Peyer's patch (tissue), 4 donors: Measurements from ENCODE around the gene SLC25A21. TPM values are rescaled to one million over a fixed set of nuclear protein-coding genes. Genes with fewer than 3 reads are reported as not detected.
"Not testable (repeated sequence)": the region's sequence is repeated elsewhere in the genome, so short reads cannot be mapped to it uniquely, and the experiment has no call there.

Experiments
- DNase-seq, 3 donors: peaks; one replicate each; pipeline ENCODE4 v3.0.0-alpha.2; 2017 to 2019
- H3K27ac ChIP-seq, 4 donors: fragments of 200-600 bp; sonication (generic); one replicate each; pipeline ENCODE4 v1.5.1; 2016 to 2019
- H3K27me3 ChIP-seq, 2 donors: fragments of 200-600 bp; sonication (generic); one replicate each; pipeline ENCODE4 v1.5.1; 2019
- H3K36me3 ChIP-seq, 3 donors: fragments of 200-600 bp; sonication (generic); one replicate each; pipeline ENCODE4 v1.5.1; 2016 to 2019
- H3K4me1 ChIP-seq, 4 donors: fragments of 200-600 bp; sonication (generic); one replicate each; pipeline ENCODE4 v1.5.1; 2016 to 2019
- H3K4me3 ChIP-seq, 4 donors: fragments of 200-600 bp; sonication (generic); 1 replicate in 3 of 4; 2 replicates in 1 of 4; pipeline ENCODE4 v1.5.1; 2016 to 2019; ENCODE audit warnings: mild to moderate bottlenecking in 1 of 4
- H3K9me3 ChIP-seq, 4 donors: fragments of 200-600 bp; sonication (generic); one replicate each; pipeline ENCODE4 v1.5.1; 2016 to 2019; ENCODE audit warnings: mild to moderate bottlenecking in 1 of 4
- POLR2A ChIP-seq, 2 donors: fragments of 450-650 bp; IDR thresholded peaks; one replicate each; pipeline ENCODE4 v1.5.1; 2017; ENCODE audit warnings: antibody characterized with exemption in 2 of 2, mild to moderate bottlenecking in 2 of 2, moderate library complexity in 2 of 2
- total RNA-seq, 4 donors: library from RNA; depleted of rRNA; stranded (reverse); fragments of >200 nt; gene quantifications; one replicate each; pipeline ENCODE4 v1.1.0, GENCODE V29; 2016
- TF ChIP-seq, protein P1 (sequence below), 6 experiments: fragments of 450-650 bp in 4 of 6; fragments of 200-600 bp in 2 of 6; sonication (generic) in 1 of 6; IDR thresholded peaks; one replicate each; pipeline ENCODE4 v1.5.1; 2017 to 2019; ENCODE audit warnings: antibody characterized with exemption in 6 of 6, mild to moderate bottlenecking in 3 of 6, moderate library complexity in 1 of 6

SLC25A21 gene
- total RNA-seq, 4 donors from 2014 or later: 0.70 to 1.6 TPM; not detected in 2

DNA sequence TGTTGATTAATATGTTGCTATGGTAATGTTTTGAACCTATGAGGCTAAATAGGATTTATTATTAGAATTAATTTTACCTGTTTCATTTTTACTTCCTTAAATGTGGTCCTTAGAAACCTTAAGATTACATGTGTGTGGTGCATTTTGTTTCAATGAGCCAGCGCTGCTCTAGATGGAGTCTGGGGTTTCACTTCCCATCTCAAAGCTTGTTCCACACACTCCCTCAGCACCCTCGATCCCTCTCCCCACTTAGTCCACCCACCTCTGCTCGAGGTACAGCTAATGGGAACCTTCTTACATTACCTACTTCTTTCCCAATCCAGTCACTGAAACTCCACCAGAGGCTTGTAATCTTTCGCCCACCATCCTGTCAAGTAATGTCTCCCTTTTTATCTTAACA is 305.5 kb downstream of the SLC25A21 start:
- DNase-seq: no peak
- no peaks in the 10 kb centered on the region for H3K36me3 ChIP-seq
- H3K4me3 ChIP-seq: no peak overlapping the region
- no peak overlapping the region for H3K27ac ChIP-seq
- H3K9me3 ChIP-seq: no peaks in the 10 kb centered on the region
- H3K27me3 ChIP-seq: no peaks in the 10 kb centered on the region
- TF ChIP-seq, protein P1, sequence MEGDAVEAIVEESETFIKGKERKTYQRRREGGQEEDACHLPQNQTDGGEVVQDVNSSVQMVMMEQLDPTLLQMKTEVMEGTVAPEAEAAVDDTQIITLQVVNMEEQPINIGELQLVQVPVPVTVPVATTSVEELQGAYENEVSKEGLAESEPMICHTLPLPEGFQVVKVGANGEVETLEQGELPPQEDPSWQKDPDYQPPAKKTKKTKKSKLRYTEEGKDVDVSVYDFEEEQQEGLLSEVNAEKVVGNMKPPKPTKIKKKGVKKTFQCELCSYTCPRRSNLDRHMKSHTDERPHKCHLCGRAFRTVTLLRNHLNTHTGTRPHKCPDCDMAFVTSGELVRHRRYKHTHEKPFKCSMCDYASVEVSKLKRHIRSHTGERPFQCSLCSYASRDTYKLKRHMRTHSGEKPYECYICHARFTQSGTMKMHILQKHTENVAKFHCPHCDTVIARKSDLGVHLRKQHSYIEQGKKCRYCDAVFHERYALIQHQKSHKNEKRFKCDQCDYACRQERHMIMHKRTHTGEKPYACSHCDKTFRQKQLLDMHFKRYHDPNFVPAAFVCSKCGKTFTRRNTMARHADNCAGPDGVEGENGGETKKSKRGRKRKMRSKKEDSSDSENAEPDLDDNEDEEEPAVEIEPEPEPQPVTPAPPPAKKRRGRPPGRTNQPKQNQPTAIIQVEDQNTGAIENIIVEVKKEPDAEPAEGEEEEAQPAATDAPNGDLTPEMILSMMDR (IDR thresholded peaks at IDR 0.05): no peak
- TF ChIP-seq POLR2A (IDR thresholded peaks at IDR 0.05): no peak
- no peaks in the 10 kb centered on the region for H3K4me1 ChIP-seq

GRCh38 chr14:36863271-36863670 is 309.1 kb downstream of the SLC25A21 start:
- Histone ChIP-seq H3K27me3 (no peaks in the 10 kb centered on the region), H3K4me1 (no peaks in the 10 kb centered on the region), H3K4me3 (no peak overlapping the region), H3K9me3 (no peaks in the 10 kb centered on the region), H3K36me3 (no peaks in the 10 kb centered on the region), H3K27ac (no peak overlapping the region)
- no peak for DNase-seq
- TF ChIP-seq POLR2A (IDR thresholded peaks at IDR 0.05): no peak
- TF ChIP-seq, protein P1 (IDR thresholded peaks at IDR 0.05): no peak

GRCh38 chr14:36862237-36862636 is 310.2 kb downstream of the SLC25A21 start:
- H3K9me3 ChIP-seq, DNase-seq, H3K27me3 ChIP-seq, H3K4me1 ChIP-seq, H3K4me3 ChIP-seq, H3K27ac ChIP-seq, H3K36me3 ChIP-seq: not testable (repeated sequence)

DNA sequence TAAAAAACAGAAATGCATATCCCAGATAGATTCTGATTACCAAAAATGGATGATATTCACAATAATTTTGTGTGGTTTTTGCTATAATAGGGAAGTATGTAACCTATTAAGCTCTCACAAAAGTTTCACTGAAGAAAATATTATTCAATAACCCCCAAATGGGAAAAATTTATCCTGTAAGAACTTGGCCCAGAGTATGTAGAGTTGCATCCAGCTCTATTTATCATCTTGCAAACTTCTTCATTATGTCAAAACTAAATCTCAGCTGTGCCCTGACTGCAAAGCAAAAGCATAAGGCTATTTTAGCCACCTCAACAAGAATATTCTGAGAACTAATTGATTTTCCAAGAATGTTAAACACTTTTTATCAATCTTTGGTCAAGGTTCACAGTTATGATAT is 311.6 kb downstream of the SLC25A21 start:
- H3K36me3 ChIP-seq: no peaks in the 10 kb centered on the region
- TF ChIP-seq POLR2A (IDR thresholded peaks at IDR 0.05): no peak
- TF ChIP-seq, protein P1 (IDR thresholded peaks at IDR 0.05): no peak
- H3K27ac ChIP-seq: no peak overlapping the region
- DNase-seq: no peak
- H3K9me3 ChIP-seq: no peaks in the 10 kb centered on the region
- H3K27me3 ChIP-seq: no peaks in the 10 kb centered on the region
- H3K4me1 ChIP-seq: no peaks in the 10 kb centered on the region
- H3K4me3 ChIP-seq: no peak overlapping the region

DNA sequence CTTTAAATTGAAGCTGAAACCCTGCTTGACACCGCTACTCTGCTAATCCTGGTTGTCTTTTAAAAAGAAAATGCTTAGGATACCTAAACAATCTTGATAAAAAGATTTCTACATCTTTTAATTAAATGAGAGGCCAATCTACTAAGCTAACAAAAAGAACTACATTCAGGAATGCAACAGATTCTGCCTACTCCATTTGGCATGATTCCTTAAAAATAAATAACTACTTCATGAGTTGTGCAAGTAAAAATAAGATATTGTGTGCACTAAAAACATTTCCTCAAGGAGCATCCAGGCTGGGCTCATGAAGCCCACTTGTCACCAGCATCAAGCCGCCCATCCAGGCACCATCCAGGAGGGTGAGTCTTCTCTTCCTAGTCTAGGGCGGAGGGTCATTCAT is 313.3 kb downstream of the SLC25A21 start:
- no peaks in the 10 kb centered on the region for H3K27me3 ChIP-seq
- H3K36me3 ChIP-seq: no peaks in the 10 kb centered on the region
- DNase-seq: no peak
- no peak overlapping the region for H3K4me3 ChIP-seq
- no peaks in the 10 kb centered on the region for H3K9me3 ChIP-seq
- H3K27ac ChIP-seq: no peak overlapping the region
- H3K4me1 ChIP-seq: no peaks in the 10 kb centered on the region
- no peak for TF ChIP-seq POLR2A (IDR thresholded peaks at IDR 0.05)
- TF ChIP-seq, protein P1 (IDR thresholded peaks at IDR 0.05): no peak

- no peaks in the 10 kb centered on the region for H3K4me1 ChIP-seq
- H3K27me3 ChIP-seq: no peaks in the 10 kb centered on the region
- no peaks in the 10 kb centered on the region for H3K36me3 ChIP-seq
- no peak for TF ChIP-seq POLR2A (IDR thresholded peaks at IDR 0.05)
- no peak for DNase-seq
- no peak overlapping the region for H3K4me3 ChIP-seq
- H3K27ac ChIP-seq: no peak overlapping the region
- H3K9me3 ChIP-seq: no peaks in the 10 kb centered on the region
Observed at GRCh38 chr14:36857842-36858445, 314.5 kb downstream of the SLC25A21 start.

- H3K9me3 ChIP-seq: no peaks in the 10 kb centered on the region
Observed at GRCh38 chr14:36857136-36857535, 315.3 kb downstream of the SLC25A21 start.

More at GRCh38 chr14:36857136-36857535, 315.3 kb downstream of the SLC25A21 start:
- no peak overlapping the region for H3K27ac ChIP-seq
- TF ChIP-seq POLR2A (IDR thresholded peaks at IDR 0.05): no peak
- TF ChIP-seq, protein P1 (IDR thresholded peaks at IDR 0.05): no peak
- no peaks in the 10 kb centered on the region for H3K4me1 ChIP-seq
- H3K27me3 ChIP-seq: no peaks in the 10 kb centered on the region
- no peak overlapping the region for H3K4me3 ChIP-seq
- no peaks in the 10 kb centered on the region for H3K36me3 ChIP-seq
- DNase-seq: no peak
